ENCODE data around the gene CEACAM4.
"Not testable (repeated sequence)": the region's sequence is repeated elsewhere in the genome, so short reads cannot be mapped to it uniquely, and the experiment has no call there.

CEACAM4 gene

DNA sequence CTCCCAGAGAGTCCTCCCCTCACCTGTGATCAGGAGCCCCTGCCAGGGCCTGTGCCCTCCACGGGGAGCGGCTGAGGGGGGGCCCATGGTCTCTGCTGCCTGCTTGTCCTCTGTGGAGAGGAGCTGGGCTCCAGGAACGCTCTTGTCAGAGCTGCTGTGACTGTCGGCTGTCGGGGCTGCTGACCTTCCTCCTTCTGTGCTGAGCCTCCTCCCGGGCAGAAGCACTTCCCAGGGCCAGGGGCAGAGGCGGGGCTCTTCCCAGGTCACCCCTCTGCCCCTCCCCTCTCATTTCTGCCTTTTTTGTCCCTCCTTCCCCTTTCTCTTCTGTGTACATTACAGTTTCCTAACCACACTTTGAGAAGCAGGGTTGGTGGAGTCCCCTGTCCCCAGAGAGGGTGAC lies at the start of gene CEACAM4:
Gene CEACAM4 (minus strand): TSS at position 198 of the 400 bp plus-strand sequence. CDS start 111 bp downstream, at position 87.
- DNase-seq = no peak

DNA sequence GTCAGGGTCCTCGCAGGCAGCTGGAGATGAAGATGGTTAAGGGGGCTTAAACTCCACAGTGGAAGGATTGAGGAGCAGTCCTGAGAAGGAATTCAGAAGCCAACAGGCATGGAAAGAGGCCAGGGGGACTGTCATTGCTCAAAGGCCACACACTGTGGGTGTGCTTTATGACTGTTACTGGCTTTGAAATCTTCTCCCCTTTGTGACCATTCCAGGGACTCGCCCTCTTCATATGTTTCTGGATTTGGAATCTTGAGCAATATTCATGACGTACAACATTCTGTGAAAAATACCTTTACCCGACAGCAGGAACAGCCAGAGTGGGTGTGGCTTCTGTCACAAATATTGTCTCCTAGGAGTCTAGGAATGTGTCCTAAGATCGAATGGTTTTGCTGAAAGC lies 44.6 kb upstream of the CEACAM4 start:
- no peak for DNase-seq

DNA sequence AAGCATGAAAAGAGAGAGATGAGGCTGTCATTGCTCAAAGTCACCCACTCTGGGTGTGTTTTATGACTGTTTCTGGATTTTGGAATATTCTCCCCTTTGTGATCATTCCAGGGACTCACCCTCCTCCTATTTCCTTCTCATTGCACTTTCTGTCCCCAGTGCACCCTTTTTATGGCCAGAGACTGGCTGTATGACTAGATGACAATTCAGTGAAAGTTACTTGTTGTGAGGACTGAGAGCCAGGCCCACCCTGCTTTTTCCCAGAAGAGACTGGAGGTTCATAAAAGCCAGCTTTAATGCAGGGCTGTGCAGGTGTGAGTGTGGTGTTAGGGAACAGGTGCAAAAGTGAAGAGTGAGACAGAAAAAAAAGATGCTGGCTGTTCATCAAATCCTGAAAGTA lies 43.9 kb upstream of the CEACAM4 start:
- DNase-seq = no peak

DNA sequence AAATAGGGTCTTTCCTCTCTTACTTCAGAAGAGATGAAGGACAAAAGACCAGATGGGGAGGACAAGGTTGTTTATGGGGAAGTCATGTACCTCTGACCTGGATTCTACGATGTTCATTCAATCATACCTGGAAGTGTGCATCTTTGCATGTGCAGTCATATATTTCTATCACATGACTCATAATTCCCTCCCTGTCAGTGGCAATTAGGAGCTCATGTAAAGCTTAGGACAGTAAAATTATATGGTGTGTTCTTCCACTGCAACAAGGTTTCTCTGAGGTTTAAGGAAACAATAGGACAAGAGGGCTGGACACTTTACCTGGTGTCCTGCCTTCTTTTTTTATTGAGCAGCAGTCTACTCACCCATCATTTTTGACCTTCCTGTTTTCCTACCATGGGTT lies 41.4 kb upstream of the CEACAM4 start:
- DNase-seq = no peak

DNA sequence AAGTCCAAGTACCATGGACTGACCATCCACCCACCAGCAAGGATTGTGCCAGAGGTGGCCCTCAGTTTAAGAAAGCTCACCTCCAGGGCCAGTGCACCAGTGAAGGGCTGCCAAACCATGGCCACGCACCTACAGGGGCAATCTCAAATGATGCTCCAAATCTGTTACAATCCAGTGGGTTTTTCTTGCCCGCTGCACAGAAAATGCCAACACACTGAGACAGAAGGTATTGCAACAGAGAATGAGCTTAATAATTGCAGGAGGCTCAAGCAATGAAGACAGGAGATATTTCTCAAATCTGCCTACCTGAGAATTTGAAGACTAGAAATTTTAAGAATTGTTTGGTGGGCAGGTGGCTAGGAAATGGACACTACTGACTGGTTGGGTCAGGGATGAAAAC lies 39.2 kb upstream of the CEACAM4 start:
- no peak for DNase-seq

GRCh38 chr19:41657157-41657556 lies 30.3 kb upstream of the CEACAM4 start:
- DNase-seq = no peak

- not testable (repeated sequence) for DNase-seq
Observed at GRCh38 chr19:41656756-41657155, 29.9 kb upstream of the CEACAM4 start.

- DNase-seq = no peak
Observed at GRCh38 chr19:41652250-41652649, 25.4 kb upstream of the CEACAM4 start.

DNA sequence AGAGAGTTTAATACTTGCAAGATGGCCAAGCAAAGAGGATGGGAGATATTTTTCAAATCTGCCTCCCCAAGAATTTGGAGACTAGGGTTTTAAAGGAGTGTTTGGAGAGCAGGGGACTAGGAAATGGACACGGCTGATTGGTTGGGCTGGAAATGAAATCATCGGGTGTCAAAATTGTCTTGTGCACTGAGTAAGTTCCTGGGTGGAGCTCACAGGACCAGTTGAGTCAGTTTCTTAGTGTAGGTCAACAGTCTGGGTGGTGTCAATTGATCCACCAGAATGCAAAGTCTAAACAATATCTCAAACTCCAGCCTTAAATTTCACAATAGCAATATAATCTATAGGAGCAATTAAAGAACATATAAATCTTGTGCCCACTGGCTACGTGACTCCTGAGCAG lies 23.0 kb upstream of the CEACAM4 start:
- no peak for DNase-seq

DNA sequence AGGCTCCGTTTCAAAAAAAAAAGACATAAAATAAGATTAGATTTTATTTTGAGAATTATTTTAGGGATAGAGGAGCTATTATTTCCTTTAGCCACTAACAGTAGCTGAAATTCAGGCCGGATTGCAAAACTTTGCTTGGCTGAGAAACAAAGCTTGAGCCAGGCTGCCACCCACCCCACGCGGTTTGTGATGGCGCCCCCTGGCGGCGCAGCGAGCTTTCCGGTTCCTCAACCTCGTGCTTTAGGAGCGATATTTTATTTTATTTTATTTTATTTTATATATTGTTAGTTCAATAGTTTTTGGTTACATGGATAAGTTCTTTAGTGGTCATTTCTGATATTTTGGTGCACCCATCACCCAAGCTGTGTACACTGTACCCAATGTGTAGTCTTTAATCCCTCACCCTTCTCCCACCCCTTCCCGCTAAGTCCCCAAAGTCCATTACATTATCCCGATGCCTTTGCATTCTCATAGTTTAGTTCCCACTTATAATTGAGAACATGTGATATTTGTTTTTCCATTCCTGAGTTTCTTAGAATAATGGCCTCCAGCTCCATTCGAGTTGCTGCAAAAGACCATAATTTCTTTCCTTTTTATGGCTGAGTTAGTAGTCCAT lies 19.8 kb upstream of the CEACAM4 start:
- DNase-seq = no peak

DNA sequence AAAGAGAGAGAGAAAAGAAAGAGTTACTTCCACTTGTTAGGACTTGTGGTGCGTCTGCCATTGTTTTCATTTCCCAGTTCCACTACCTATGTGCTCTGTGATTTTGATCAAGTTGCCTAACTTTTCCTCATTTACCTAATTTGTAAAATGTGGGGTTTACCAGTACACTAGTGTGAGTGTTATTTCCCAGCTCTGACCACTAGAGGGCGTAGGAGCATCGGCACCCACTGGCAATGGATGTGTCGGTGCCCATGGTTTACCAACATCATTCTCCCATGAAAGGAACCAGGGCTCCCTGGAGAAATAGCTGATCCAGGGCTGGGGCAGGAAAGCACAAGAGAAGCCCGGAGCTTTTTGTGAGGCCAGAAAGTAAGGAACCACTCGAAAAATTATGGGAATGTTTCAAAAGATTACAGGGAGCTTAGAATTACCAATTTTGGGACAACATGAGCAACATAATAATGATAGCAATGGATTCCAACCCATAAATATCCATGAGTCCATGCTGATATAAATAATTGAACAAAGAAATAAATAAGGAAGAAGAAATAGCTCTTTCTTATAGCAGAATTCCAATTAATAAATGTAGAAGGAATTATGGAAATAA lies 15.1 kb upstream of the CEACAM4 start:
- peak; percentile 7 for DNase-seq

GRCh38 chr19:41638641-41639081 lies 11.8 kb upstream of the CEACAM4 start:
- no peak for DNase-seq

DNA sequence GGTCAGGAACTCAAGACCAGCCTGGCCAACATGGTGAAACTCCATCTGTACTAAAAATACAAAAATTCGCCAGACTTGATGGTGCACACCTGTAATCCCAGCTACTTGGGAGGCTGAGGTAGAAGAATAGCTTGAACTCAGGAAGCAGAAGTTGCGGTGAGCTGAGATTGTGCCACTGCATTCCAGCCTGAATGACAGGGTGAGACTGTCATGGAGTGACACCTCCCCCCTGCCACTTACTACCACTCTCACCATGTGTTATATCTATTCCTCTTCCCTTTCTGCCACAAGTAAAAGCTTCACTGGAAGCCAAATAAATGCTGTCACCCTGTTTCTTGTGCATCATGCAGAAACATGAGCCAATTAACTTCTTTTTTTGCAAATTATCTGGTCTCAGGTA lies 10.6 kb upstream of the CEACAM4 start:
- no peak for DNase-seq

GRCh38 chr19:41627966-41628675 lies 1.2 kb upstream of the CEACAM4 start:
- no peak for DNase-seq

DNA sequence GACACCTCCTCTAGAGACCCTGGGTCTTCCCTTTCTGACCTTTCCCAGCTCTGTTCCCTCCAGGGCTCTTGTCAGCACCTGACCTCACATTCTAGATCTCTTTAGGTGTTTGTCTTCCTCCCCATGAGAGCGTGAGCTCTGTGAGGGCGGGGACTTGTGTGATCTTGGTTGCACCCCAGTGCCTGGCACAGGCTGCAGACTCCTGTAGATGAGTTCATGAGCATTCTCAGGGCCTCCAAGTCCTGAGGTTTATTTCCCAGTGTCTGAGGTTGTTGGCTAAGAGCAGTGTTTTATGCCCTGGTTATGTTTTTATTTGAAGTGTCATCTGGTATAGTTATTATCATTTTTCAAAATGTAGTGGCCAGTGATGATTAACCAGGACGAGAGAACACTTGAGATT lies 596 bp downstream of the CEACAM4 start:
- no peak for DNase-seq

DNA sequence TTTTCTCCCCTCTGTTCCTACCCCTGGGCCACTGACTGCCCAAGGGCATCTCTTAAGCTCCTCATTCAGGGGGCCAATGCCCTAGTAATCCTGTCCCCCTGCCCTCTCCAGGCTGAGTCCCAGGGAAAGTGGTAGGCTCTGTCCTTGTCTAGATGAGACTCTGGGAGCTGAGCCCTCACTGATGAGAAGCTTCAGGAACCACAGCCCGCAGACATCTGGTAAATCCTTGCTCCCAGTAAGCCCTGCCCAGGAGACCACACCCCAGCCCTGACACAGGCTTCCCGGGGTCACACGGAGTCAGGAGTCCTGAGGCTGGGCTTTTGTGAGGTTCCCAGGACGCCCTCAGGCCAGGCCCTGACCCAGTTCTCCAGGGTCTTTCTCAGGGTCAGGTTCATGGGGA lies 1.9 kb downstream of the CEACAM4 start:
- no peak for DNase-seq

DNA sequence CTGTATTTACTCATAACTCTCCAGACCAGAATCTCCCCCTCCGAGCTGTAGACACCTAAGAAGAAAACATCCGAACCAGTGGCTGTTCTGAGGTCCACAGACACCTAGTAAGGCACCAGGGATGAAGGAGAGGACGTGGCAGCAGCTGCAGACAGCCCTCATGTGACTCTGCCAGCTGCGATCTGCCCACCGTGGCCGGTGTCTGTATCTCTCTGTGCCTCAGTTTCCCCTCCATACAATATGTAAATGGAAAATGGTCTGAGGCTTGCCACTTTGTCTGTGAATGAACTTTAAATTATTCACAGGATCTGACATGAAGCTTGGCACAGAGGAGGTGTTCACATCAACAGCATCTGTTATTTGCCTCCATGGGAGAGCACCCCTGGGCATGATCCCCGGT lies 2.4 kb downstream of the CEACAM4 start:
- DNase-seq = no peak

DNA sequence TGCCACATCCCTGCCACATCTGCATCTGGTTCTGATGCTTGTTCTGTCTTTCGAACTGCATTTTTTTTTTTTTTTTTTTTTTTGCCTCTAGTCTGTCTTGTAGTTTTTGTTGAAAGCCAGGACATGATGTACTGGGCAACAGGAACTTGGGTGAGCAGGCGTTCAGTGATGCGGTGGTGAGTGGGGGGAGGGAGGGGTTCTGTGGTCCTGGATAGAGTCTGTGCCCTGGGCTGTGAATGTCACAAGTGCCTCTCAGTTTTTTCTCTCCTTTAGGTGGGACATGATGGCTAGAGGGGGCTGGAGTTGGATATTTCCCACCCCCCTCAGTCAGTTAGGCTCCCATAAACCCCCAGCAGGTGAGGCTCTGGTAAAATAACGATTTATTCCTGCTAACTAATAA lies 3.5 kb downstream of the CEACAM4 start:
- DNase-seq = no peak

GRCh38 chr19:41621654-41622053 lies 5.2 kb downstream of the CEACAM4 start:
- no peak for DNase-seq

DNA sequence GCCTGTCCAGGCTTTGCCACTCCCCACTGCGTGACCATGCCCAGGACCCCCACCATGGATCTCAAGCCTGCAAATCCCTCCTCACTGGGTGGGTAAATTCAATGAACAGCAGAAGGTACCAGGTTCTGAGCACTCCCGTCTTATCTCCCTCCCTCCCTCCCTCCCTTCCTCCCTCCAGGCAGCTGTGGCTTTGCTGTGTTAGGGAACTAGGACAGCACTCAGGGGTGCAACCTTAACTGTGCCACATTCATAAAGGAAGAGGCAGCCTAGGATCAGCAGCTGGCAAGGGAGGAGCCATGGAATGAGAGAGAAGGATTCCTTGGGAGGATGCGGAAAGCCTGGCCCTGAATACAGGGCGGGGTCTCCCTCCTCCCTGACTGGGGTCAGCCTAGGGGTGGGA lies 5.6 kb downstream of the CEACAM4 start:
- DNase-seq = no peak

DNA sequence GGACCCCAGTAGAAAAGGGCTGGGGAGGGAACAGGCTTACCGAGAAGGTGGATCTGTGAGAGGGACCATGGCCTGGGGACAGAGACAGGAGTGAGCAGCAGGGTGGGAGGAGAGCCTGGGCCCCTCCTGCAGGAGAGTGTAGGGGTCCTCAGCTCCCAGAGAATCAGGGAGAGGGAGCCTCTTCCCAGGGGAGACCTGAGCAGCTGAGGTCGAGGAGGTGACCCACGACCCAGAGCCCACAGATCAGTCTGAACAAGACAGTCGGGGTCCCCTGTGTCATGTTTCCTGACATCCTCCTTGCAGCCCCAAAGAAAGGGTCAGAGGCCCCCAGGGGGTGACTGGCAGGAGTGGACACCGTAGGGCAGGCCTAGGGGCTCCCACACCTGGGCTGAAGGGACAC lies 6.7 kb downstream of the CEACAM4 start:
- DNase-seq = no peak

DNA sequence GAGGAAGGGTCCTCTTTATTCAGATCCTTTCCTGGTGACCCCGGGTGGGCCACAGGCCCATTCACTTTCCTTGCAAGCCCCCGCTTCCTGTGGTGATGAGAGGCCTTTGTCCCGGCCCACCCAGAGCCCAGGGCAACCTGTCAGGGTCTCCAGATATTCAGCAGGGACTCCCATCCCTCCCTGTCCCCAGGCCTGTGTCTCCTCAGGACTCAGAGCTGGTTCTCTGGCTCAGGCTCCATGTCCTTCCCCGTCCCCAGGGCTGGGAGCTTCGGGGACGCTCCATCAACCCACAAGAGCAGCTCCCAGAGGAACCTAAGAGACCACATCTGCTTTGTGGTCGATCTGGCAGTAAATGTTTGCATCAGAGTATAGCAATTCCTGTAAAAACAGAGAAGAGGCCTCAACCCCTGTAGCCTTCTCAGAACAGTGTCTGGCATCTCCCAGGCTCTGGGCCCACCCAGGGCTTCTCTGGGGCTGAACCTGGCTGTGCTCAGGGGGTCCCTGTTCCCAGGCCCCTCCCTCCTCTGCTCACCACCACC lies 7.8 kb downstream of the CEACAM4 start:
- no peak for DNase-seq

DNA sequence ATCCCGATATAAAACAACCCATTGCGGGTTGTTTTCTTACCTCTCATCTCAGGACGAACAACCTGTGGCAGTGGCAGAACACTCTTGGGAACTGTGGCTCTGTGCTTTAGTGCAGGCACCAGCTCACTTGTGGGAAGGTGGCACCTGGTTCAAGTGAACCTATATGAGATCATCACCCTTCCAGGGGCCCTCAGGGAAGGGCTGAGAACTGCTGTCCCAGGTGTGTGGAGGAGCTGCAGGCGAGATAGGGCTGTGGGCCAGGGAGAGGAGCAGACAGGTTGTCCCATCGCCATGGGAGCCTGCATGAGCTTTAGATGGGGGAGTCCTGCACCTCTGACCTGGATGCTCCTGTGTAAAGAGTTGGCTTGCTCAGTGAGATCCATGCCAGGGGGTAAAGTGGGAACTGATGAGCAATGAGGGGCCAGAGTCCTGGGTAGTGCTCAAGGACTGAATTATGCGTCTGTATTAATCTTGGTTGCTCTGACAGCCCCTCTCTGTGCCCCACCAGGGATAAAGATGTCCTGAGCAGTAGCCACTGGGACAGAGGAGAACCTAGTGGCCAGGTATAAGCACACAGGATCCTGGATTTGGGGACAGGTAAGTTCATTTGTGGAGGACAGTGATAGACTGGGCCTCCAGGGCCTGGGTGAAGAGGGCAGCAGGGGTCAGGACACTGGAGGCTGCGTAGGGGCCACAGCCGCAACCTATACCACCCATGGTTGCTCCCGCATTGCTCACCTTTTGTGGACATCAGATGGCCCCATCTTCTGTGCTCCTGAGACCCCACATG lies 8.7 kb downstream of the CEACAM4 start:
- no peak for DNase-seq
